GM18499 (cell line): ENCODE results near the gene TMEM86A.
A peak's percentile ranks its signal among the peaks of the same experiment; 100 is the strongest.
"Not testable (repeated sequence)": the region's sequence is repeated elsewhere in the genome, so short reads cannot be mapped to it uniquely, and the experiment has no call there.

ENCODE experiments used
- ATAC-seq: cut with Tn5 transposase; IDR thresholded peaks from one replicate; pipeline ENCODE4 v1.9.1; 2021; ENCODE audit warnings: moderate number of reproducible peaks; ENCODE audit not compliant: insufficient read depth, unreplicated experiment

TMEM86A gene

GRCh38 chr11:18698341-18699268 lies at the start of gene TMEM86A:
TMEM86A (plus strand) TSS chr11:18698779; CDS start chr11:18698887, 108 bp downstream.
- peak; percentile 69 for ATAC-seq

DNA sequence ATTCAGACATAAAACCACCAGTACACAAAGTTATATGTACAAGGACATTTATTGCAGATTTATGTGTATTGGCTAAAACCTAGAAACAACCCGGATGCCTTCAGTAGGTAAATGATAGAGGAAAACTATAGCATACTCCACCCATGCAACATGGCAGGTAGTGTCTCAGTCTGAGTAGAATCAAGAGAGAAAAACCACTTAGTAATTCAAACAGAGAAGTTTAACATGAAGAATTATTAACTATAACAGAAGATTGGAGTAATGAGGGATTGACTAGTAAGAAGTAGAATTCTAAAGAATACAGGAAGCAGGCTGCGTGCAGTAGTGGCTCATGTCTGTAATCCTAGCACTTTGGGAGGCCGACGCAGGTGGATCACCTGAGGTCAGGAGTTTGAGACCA lies 48.2 kb upstream of the TMEM86A start:
- no peak for ATAC-seq

DNA sequence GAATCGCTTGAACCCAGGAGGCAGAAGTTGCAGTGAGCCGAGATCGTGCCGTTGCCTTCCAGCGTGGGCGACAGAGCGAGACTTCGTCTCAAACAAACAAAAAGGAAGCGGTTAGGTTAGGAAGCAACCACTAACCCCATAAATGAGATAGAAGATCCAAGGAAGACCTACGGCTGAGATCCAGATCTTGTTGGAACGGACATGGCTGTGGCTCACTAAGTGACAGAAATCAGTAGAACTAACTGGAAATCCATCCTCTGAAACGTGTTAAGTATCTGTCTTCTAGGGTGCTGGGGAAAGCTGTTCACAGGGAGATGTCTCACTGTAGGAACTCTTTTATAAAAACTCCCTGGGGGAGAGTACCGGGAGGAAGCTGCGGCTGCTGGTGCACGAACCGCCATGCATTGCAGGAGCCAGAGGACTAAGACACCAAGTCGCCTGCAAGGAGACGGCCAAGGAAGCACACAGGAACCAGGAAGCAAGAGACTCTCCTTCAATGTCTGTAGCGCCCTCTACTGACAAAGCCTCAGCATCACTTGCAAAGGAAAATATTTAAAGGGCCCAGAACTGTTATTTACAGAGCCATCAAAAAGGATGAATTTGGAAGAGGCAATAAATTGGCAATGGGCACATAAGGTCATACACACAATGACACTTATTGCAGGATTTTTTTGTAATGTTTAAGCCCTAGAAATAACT lies 47.6 kb upstream of the TMEM86A start:
- no peak for ATAC-seq

- ATAC-seq = no peak
Measured at GRCh38 chr11:18657673-18658072, 40.9 kb upstream of the TMEM86A start.

DNA sequence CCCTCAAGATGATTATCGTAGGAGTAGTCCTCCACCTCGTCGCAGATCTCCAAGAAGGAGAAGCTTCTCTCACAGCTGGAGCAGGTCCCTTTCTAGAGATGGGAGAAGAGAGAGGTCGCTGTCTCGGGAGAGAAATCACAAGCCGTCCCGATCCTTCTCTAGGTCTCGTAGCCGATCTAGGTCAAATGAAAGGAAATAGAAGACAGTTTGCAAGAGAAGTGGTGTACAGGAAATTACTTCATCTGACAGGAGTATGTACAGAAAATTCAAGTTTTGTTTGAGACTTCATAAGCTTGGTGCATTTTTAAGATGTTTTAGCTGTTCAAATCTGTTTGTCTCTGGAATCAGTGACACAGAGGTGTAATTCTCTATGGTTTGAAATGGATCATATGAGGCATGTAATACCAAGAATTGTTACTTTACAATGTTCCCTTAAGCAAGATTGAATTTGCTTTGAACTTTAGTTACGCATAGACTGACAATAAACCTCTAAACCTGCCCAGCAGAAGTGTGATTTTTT lies 33.2 kb upstream of the TMEM86A start:
- ATAC-seq = not testable (repeated sequence)

DNA sequence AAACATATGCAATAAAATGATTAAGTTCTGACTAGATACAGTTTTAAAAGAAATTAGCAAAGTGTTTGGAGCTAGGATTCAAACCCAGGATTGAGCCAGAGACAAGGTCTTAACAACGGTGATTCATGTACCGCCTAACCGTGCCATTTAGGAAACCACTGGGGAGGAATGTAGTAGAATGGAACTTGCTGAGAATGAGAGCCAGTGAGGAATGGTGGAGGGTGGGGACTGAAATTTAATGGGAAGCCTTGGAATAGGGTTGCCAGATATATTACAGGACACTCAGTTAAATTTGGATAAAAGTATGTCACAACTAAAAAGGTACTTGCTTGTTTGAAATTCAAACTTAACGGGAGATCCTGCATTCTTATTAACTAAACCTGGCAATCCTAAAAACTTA lies 30.4 kb upstream of the TMEM86A start:
- ATAC-seq = no peak

DNA sequence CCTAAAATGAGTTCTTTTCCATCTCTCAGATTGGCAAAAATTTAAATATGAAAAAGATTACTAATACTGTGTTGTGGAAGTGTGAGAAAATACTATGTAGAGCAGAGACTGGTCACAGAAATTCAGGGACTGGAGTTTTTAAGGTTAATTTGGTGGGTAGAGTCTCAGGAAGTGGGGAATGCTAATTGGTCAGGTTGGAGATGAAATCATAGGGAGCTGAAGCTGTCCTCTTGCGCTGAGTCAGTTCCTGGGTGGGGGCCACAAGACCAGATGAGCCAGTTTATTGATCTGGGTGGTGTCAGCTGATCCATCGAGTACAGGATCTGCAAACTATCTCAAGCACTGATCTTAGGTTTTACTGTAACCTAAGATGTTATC lies 29.4 kb upstream of the TMEM86A start:
- no peak for ATAC-seq

DNA sequence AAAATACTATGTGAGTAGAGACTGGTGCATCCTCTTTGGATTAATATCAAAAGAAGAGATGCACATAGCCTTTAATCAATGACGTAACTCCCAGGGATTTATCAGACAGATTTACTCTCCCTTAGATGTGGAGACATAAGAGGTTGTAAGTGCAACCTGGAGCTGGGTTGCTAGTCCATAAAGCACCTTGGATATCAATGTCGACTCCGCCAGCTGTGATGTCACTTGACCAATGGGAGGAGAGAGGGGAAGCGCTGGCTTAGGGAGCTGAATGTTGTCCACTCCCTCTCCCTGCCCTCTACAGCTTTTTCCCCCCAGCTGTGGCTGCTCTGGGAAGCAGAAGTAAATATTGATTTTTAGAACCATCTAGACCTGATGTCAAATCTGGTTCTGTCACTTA lies 28.9 kb upstream of the TMEM86A start:
- no peak for ATAC-seq

DNA sequence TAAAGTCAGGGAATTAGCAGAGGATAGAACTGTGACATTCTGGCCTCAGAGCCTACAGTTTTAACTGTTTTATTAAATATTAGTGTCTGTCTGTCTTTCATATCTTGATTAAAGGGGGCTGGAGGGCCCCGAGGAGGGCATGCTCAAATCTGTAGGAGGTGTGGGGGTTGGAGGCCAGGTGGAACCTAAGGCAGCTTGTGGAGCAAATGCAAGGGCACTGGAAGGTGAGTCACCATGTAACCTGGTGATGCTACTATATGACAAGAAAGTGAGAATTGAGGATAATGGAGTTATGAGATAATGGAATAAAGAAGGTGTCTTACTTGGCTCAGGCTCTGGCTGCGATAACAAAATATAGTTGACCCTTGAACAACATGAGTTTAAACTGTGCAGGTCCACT lies 27.3 kb upstream of the TMEM86A start:
- ATAC-seq = no peak

- ATAC-seq = not testable (repeated sequence)
Measured at GRCh38 chr11:18672209-18672608, 26.4 kb upstream of the TMEM86A start.

GRCh38 chr11:18676803-18677202 lies 21.8 kb upstream of the TMEM86A start:
- no peak for ATAC-seq

DNA sequence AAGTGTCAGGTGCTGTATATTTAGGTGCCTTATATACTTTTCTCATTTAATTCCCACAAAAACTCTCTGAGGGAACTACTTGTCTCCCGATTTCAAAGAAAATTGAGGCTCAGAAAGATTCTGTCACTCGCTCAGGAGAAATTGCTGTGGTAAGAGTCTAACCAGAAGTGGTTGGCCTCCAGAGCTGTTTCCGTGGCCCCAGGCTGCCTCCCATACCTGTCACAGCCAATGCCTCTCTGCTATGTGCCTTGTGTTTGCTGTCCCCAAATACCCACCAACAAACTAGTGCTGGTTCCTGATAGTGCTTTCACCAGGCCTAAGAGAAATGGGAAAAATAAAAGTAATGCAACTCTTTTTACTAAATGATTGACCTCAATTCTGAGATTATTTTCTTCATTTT lies 21.0 kb upstream of the TMEM86A start:
- ATAC-seq = no peak

GRCh38 chr11:18681949-18682348 lies 16.6 kb upstream of the TMEM86A start:
- ATAC-seq = not testable (repeated sequence)

GRCh38 chr11:18682466-18682865 lies 16.1 kb upstream of the TMEM86A start:
- no peak for ATAC-seq

GRCh38 chr11:18684267-18684666 lies 14.3 kb upstream of the TMEM86A start:
- ATAC-seq = no peak

DNA sequence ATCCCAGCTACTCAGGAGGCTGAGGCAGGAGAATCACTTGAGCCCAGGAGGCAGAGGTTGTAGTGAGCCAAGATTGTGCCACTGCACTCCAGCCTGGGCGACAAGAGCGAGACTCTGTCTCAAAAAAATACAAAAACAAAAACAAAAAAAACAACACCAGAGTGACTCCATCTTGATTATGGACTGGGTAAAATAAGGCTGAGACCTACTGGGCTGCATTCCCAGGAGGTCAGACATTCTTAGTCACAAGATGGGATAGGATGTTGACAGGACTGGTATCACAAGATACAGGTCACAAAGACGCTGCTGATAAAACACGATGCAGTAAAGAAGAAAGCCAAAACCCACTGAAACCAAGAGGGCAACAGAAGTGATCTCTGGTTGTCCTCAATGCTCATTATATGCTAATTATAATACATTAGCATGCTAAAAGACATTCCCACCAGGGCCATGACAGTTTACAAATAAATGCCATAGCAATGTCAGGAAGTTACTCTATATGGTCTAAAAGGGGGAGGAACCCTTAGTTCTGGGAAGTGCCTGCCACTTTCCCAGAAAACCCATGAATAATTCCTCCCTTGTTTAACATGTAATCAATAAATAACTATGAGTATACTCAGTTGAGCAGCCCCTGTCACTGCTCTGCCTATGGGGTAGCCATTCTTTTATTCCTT lies 7.0 kb upstream of the TMEM86A start:
- ATAC-seq = not testable (repeated sequence)

DNA sequence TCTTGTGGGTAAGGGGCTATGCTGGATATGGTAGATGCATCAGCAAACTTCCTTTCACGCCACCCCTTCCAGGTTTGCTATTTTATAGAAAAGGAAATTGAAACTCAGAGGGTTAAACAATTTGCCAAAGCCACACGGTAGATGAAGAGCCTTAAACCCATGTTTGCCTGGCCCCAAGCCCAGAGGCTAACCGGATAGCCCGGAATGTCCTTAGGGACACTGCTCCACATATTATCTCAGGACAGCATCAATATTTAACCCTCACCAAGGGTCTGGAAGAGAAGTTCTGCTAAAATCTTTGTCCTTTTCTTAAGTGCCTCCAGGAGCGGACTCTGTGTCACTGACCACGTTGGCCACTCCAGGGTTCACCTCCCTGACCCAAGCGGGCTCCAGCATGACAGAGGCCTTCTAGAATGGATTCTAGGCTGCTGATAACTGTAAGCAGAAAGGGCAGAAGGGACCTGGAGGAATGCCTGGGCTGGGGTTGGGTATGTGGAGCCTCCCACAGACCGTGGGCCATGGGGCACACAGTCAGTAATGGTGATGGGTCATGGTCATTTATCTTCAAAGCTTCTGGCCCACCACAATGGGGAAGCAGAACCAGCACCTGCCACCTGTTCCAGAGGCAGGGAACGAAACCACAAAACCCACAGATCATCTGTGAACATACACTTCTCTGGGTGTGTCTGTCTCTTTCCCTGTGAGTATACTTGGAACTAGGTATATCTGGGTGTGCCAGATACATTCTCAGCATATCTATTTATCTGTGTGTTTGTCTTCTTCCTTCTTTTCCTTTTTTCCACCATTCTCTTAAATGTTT lies 5.4 kb upstream of the TMEM86A start:
- no peak for ATAC-seq

DNA sequence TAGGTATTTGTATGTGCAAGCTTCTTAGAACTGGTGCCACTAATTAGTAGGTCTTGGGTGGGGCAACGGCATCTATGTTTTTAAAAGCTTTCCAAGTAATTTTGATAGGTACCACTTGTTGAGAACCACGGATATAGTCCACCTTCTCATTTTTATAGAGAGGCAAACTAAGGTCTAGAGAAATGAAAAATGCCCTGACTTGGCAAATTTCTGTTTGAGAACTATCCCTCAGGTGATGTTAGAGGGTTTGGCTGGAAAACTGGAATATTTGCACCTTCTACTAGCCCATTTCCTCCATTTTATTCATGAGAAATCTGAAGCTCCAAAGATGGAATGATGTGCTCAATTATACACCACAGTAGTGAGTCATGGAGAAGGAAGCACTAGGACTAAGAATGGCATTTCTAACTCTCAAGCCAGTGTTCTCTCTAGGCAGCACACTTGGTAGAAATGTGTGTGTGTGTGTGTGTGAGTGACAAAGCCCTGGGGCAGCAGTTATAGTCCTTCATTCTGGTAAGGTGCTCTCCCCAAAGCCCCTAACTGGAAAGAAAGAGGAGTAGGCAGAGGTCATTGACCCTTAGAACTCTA lies 1.8 kb upstream of the TMEM86A start:
- ATAC-seq = no peak

DNA sequence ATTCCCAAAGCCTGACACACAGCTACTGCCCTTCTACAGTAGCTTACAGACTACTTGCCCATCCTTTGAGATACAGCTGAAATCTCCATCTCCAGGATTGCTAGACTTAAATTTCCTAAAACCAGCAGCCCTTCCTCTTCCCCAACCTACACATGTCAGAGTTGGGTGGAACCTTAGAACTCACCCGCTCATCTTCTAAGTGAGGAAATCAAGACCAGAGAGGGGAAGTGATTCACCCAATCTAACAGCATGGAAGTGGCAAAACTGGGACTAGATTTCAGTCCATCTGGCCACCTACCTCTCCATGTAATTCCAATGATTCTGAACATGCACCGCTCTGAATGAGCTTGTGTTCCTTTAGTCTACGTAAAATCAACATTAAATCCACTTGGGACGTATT lies 1.0 kb upstream of the TMEM86A start:
- ATAC-seq = no peak

GRCh38 chr11:18699269-18699596 lies 654 bp downstream of the TMEM86A start:
- no peak for ATAC-seq
